Measurements from ENCODE around the gene KLK12. TPM values are rescaled to one million over a fixed set of nuclear protein-coding genes. Genes with fewer than 3 reads are reported as not detected.

KLK12 gene
- total RNA-seq, 1 donor from 2014 or later, result not detected

GRCh38 chr19:51025809-51026553, 8.8 kb downstream of the KLK12 start:
- no peak for DNase-seq (ENCODE audit: low read depth)
- TF ChIP-seq CTCF (conservative IDR thresholded peaks at IDR 0.05; ENCODE audit: low read depth, low read length), result no peak
- H3K4me3 ChIP-seq (ENCODE audit: low read depth, low read length), result no peak overlapping the region

GRCh38 chr19:51025401-51025800, 9.4 kb downstream of the KLK12 start:
- TF ChIP-seq CTCF (conservative IDR thresholded peaks at IDR 0.05; ENCODE audit: low read depth, low read length), result no peak
- no peak for DNase-seq (ENCODE audit: low read depth)
- H3K4me3 ChIP-seq (ENCODE audit: low read depth, low read length), result no peak overlapping the region

- no peak overlapping the region for H3K4me3 ChIP-seq (ENCODE audit: low read depth, low read length)
- TF ChIP-seq CTCF (conservative IDR thresholded peaks at IDR 0.05; ENCODE audit: low read depth, low read length), result no peak
- no peak for DNase-seq (ENCODE audit: low read depth)
Observed at GRCh38 chr19:51024924-51025323, 9.9 kb downstream of the KLK12 start.

- no peak overlapping the region for H3K4me3 ChIP-seq (ENCODE audit: low read depth, low read length)
- DNase-seq (ENCODE audit: low read depth), result no peak
- no peak for TF ChIP-seq CTCF (conservative IDR thresholded peaks at IDR 0.05; ENCODE audit: low read depth, low read length)
Observed at GRCh38 chr19:51023946-51024345, 10.9 kb downstream of the KLK12 start.

- DNase-seq (ENCODE audit: low read depth), result no peak
- no peak for TF ChIP-seq CTCF (conservative IDR thresholded peaks at IDR 0.05; ENCODE audit: low read depth, low read length)
- H3K4me3 ChIP-seq (ENCODE audit: low read depth, low read length), result no peak overlapping the region
Observed at GRCh38 chr19:51022526-51022925, 12.3 kb downstream of the KLK12 start.

GRCh38 chr19:51020988-51021651, 13.7 kb downstream of the KLK12 start:
- no peak overlapping the region for H3K4me3 ChIP-seq (ENCODE audit: low read depth, low read length)
- peak; percentile 74 for TF ChIP-seq CTCF (conservative IDR thresholded peaks at IDR 0.05; ENCODE audit: low read depth, low read length)
- no peak for DNase-seq (ENCODE audit: low read depth)

GRCh38 chr19:51019544-51019925, 15.3 kb downstream of the KLK12 start, which contains the start of gene KLK10:
TSS of gene KLK10 (minus strand) at chr19:51019709. CDS start at chr19:51019130, 579 bp downstream.
- no peak for TF ChIP-seq CTCF (conservative IDR thresholded peaks at IDR 0.05; ENCODE audit: low read depth, low read length)
- H3K4me3 ChIP-seq (ENCODE audit: low read depth, low read length), result no peak within 1 kb of the TSS
- DNase-seq (ENCODE audit: low read depth), result no peak

Data from epithelial cell of proximal tubule (primary cell).